GM19463 (cell line): ENCODE data around the gene PDGFB.
A peak's percentile ranks its signal among the peaks of the same experiment; 100 is the strongest.

Experiments used
- ATAC-seq: cut with Tn5 transposase; IDR thresholded peaks from one replicate; pipeline ENCODE4 v1.9.1; 2021; ENCODE audit warnings: mild to moderate bottlenecking, moderate library complexity; ENCODE audit not compliant: unreplicated experiment

The PDGFB gene

GRCh38 chr22:39240831-39241793 lies 3.7 kb downstream of the PDGFB start:
- ATAC-seq = no peak

GRCh38 chr22:39239561-39240423 lies 5.0 kb downstream of the PDGFB start:
- ATAC-seq = no peak

DNA sequence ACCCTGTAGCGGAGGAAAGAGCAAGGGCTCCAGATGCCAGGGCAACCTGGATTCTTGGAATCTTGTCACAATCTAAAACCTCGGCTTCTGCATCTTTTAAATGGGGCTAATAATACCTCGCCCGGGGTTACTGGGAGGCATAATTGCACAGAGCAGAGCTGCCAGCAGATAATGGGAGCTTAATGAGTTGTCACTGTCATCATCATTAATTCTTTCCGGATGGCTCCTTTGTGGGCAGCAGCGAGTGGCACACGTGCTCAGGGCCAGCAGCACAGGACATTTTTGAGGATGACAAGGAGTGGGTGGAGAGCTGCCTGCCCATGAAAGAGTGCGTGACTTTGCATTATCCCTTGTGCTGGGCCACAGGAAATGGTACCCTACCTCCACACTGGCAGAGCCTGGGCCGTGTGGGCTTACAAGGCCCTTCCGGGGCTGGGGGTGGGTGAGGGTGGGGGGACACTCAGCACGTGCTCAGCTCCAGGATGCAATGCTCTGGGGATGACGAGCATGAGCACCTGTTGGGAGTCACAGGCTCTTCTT lies 5.7 kb downstream of the PDGFB start:
- no peak for ATAC-seq

- no peak for ATAC-seq
Measured at GRCh38 chr22:39238561-39238960, 6.2 kb downstream of the PDGFB start.

- ATAC-seq = no peak
Measured at GRCh38 chr22:39238101-39238466, 6.7 kb downstream of the PDGFB start.

DNA sequence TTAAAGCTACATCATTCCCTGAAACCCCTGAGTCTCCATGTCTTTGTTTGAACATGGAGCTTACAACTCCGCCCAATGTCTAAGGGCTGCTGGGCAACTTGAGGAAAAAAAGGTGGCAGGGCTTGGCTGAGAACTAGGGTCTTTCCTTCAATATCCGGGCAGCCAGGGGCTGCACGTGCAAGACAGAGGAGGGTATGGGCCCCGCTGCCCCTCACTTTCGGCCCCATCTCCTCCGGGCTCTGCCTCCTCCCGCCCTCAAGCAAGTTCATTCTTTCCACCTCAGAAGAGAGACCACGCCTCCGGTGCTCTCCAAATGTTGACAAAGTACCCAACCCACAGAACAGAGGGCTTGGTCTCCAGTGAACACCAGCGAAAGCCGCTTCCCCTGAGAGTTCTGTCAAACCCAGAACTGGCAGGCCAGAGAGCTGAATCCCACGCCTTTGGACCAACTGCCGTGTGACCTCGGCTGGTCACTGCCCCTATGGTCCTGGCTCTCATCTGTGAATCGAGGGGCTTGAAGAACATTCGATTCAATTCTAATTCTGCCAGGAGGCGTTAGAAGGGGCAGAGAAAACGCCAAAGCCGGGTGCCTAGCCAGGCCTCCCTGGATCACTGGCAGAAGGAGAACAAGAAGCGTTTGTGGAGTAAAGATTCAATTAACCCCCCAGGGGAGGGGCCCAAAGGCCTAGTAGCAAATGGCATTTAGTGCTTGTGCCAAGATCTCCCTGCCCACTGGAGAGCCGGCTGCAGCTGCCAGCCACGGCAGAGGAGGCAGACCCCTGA lies 7.3 kb downstream of the PDGFB start:
- ATAC-seq = no peak

DNA sequence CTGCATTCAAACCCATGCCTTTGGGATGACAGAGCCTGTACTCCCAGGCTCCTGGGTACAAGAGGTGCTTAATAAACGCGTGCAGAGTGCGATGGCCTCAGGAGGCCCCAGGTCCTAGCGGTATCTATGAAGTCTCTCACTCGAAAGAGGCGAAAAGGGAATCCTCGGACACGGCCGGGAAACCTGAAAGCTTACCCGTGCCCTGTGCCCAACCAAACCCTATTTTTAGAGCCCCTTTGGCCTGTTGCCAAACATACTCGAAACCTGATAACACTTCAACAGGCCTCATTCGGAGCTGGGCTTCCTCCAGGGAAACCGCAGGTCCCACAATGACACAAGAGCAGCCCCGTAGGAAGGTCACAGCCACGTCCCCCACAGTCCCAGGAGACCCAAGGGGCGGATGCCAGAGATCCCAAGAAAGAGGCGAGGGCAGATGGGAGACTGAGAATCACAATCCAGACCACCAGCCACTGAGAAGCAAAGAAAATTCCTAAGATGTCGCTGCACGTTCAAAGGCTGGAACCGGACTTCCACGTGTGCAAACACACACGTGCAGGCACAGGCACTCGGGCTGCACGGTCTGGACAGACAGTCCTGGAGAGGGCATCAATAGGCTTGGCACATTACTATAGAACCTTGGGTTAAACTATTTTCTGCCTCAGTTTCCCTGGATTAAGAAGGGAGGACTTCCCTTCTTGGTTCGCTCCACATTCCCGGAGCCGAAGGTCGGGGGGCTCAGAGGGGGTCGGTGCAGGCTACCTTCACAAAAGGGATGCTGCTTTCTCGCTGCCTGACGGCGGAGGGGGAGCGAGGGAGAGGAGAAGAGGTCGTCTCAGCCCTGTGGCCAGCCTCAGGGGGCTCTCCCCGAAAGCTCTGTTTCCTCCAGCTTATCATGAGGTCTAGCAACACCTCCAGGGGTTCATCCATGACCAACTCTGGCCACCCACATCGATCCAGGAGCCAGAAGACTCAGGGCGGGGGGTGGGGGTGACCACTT lies 8.2 kb downstream of the PDGFB start:
- ATAC-seq = peak; percentile 54

GRCh38 chr22:39234867-39235687 lies 9.7 kb downstream of the PDGFB start:
- no peak for ATAC-seq

- no peak for ATAC-seq
Measured at GRCh38 chr22:39234472-39234787, 10.4 kb downstream of the PDGFB start.

DNA sequence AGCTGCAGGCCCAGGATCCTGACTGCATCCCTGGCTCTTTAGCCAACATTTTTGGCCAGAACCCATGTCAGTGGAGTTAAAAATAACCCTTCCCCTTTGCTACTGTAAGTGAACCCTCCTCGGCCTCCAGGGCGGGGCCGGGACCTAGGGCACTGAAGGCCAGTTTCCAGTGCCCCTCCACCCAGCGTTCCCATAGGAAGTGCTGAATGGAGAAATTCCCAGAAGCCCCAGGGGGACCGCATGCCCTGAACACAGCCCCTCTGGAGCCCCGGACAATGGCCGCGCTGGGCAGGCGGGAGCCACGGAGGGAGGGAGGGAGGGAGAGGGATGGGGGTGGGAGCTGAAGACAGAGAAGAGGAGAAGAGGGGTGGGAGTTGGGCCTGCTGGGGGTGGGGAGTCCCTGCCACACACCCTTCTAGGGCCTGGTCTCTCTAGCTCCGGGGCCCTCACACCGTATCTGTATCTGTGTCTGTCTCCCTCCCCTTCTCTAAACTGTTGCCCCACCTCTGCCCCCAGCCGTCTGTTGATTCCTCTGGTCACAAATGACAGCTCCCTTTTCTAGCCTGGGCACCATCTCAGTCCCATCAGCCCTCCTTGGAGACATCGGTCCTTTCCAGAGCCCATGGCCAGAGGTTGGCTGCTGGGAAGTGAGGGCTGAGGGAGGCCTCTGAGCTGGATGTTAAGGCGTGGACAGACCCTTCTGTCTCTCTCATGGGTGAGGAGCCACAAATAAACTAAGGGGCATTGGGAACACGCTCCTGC lies 10.9 kb downstream of the PDGFB start:
- no peak for ATAC-seq

GRCh38 chr22:39232806-39233709 lies 11.7 kb downstream of the PDGFB start:
- no peak for ATAC-seq

DNA sequence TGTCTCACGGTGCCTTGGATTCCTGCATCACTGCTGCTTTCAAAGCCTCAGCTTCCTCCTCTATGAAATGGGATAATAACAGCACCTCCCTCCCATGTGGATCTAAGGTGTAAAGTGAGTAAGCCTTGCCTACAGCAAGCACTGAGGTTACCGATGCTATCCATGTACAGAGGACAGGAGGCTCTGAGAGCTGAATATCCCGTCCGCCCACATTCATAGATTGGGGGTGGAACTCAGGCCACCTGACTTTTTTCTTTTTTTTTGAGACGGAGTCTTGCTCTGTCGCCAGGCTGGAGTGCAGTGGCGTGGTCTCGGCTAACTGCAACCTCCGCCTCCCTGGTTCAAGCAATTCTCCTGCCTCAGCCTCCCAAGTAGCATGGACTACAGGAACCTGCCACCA lies 12.5 kb downstream of the PDGFB start:
- ATAC-seq = no peak

DNA sequence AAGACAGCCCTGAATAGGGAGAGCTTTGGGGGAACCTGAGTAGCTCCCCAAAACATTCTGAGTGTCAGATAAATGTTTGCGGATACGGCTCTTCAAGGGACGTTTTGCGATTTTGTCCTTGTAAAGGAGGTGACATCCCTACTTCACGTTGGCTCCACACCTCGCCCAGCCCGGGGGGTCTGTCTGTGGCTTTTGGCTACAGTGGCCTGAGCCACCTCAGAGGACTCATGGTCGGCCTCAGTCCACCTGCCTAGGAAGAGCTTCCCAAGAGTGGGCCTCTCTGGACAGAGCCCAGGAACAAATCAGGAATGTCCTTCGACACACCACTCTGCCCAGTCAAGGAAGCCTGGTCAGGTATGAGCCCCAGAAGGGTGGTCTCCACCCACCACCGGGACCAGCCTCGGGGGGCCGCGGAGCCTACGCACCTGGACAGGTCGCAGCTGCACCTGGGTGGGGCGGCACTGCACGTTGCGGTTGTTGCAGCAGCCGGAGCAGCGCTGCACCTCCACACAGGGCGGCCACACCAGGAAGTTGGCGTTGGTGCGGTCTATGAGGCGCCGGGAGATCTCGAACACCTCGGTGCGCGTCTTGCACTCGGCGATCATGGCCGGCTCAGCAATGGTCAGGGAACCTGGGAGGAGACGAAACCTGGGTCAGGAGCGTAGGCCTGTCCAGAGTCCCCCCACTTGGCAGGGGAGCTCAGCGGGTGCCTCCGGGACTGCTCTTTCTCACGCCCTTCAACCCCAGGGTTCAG lies 13.4 kb downstream of the PDGFB start:
- ATAC-seq = no peak

GRCh38 chr22:39230261-39231196 lies 14.3 kb downstream of the PDGFB start:
- ATAC-seq = no peak

DNA sequence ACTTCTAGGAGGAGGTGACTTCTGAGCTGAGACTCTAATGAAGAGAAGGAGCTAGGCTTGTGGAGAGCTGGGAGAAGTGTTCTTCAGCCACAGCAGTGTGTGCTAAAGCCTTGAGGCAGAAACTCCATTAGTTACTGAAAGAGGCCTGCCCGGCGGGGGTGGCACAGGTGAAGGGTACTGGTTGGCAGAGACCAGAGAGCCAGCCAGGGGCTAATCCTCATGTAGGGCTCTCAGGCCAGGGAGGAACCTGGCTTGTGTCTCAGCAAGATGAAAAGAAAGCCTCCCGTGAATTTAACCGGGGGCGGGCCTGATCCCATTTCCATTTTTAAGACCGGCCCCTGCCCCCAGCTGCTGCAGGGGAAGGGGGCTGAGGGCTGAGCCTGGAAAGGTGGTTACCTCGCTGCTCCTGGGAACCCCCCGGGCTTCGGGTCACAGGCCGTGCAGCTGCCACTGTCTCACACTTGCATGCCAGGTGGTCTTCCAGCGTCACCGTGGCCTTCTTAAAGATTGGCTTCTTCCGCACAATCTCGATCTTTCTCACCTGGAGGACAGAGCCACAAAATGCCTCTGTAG lies 15.0 kb downstream of the PDGFB start:
- ATAC-seq = no peak
